HCT116 (cell line): ENCODE results near the gene SLC22A15. TPM values are rescaled to one million over a fixed set of nuclear protein-coding genes. Genes with fewer than 3 reads are reported as not detected.

Experiments
- ATAC-seq: fragments of 200-7000 bp; cut with Tn5 transposase; 2 replicates; pipeline ENCODE4 v1.9.1; 2020; ENCODE audit warnings: mild to moderate bottlenecking, moderate library complexity
- BruUV-seq: library from RNA; stranded (reverse); fragments of 400-500 nt; replicated peaks from 2 replicates; lab custom pipeline; 2021; lab: Mats Ljungman, UMichigan
- CTCF ChIA-PET: fragments of 300-600 bp; sonication (Branson Sonifier 250); formaldehyde crosslinking; loops from one replicate; lab custom pipeline; 2021; ENCODE audit warnings: antibody characterized with exemption; lab: Charles Lee
- POLR2A ChIA-PET: fragments of 300-600, 350-600 bp; sonication (Branson Sonifier 250); formaldehyde crosslinking; loops from one replicate; lab custom pipeline; 2021; ENCODE audit warnings: antibody characterized with exemption; lab: Charles Lee
- RAD21 ChIA-PET, 2 experiments: fragments of 300-600 bp; sonication (Branson Sonifier 250); formaldehyde crosslinking; loops; one replicate each; lab custom pipeline; 2023; ENCODE audit warnings: low total read pairs in 2 of 2; ENCODE audit not compliant: uncharacterized antibody in 2 of 2, unreplicated experiment in 2 of 2, low non-redundant PET in 1 of 2; lab: Charles Lee
- DNase-seq: peaks from one replicate; pipeline ENCODE4 v3.0.0-alpha.2; 2010; ENCODE audit warnings: low read depth, low spot score
- H2AFZ ChIP-seq: fragments of 200-600 bp; shearing (Covaris generic), sonication (generic); 2 replicates; pipeline ENCODE4 v1.6.1; 2017; ENCODE audit warnings: low read depth, mixed run types, mixed read lengths, antibody characterized with exemption, low read length; ENCODE audit not compliant: poor library complexity, severe bottlenecking
- H3K27ac ChIP-seq: 2 replicates; pipeline ENCODE4 v1.5.1; 2012; ENCODE audit warnings: low read depth, low read length
- H3K27me3 ChIP-seq: fragments of 200-600 bp; sonication (generic); 2 replicates; pipeline ENCODE4 v1.6.1; 2016; ENCODE audit warnings: mixed run types, low read length, mixed read lengths; ENCODE audit not compliant: insufficient read depth
- H3K36me3 ChIP-seq, 2 experiments: fragments of 200-500 bp in 1 of 2; fragments of 200-600 bp in 1 of 2; sonication (Bioruptor generic) in 1 of 2; sonication (generic) in 1 of 2; 2 replicates each; pipeline versions ENCODE4 v1.5.1 to v1.6.1; 2014 to 2016; ENCODE audit warnings: low read length in 2 of 2, inconsistent platforms in 1 of 2, mixed read lengths in 1 of 2, mixed run types in 1 of 2; ENCODE audit not compliant: insufficient read depth in 2 of 2, control insufficient read depth in 1 of 2
- H3K4me1 ChIP-seq, 2 experiments: fragments of 200-600 bp in 1 of 2; sonication (generic) in 1 of 2; 2 replicates each; pipeline versions ENCODE4 v1.5.1 to v1.6.1; 2012 to 2017; ENCODE audit warnings: low read length in 2 of 2, inconsistent platforms in 1 of 2, mild to moderate bottlenecking in 1 of 2, mixed read lengths in 1 of 2, mixed run types in 1 of 2, moderate library complexity in 1 of 2; ENCODE audit not compliant: insufficient read depth in 2 of 2, control insufficient read depth in 1 of 2
- H3K4me2 ChIP-seq: fragments of 200-600 bp; sonication (generic); 2 replicates; pipeline ENCODE4 v1.6.1; 2017; ENCODE audit warnings: mixed run types, low read length, mixed read lengths
- H3K4me3 ChIP-seq, 2 experiments: fragments of 200-600 bp in 1 of 2; sonication (generic) in 1 of 2; replicated peaks in 1 of 2; 2 replicates each; pipeline ENCODE4 v1.5.1; 2011 to 2016; ENCODE audit warnings: low read length in 2 of 2, control low read depth in 1 of 2, low read depth in 1 of 2, mild to moderate bottlenecking in 1 of 2, mixed read lengths in 1 of 2, mixed run types in 1 of 2
- H3K79me2 ChIP-seq: fragments of 200-600 bp; sonication (generic); 2 replicates; pipeline ENCODE4 v1.6.1; 2017; ENCODE audit warnings: mild to moderate bottlenecking, mixed run types, low read length, moderate library complexity, mixed read lengths; ENCODE audit not compliant: insufficient read depth
- H3K9ac ChIP-seq: fragments of 200-600 bp; sonication (generic); 2 replicates; pipeline ENCODE4 v1.6.1; 2016; ENCODE audit warnings: low read length, mixed read lengths
- H3K9me2 ChIP-seq: fragments of 200-600 bp; sonication (generic), shearing (Covaris generic); 2 replicates; pipeline ENCODE4 v1.6.1; 2017; ENCODE audit warnings: mixed run types, mild to moderate bottlenecking, moderate library complexity; ENCODE audit not compliant: insufficient read depth
- H3K9me3 ChIP-seq, 2 experiments: fragments of 200-500 bp in 1 of 2; fragments of 200-600 bp in 1 of 2; sonication (Bioruptor generic) in 1 of 2; sonication (generic) in 1 of 2; 2 replicates each; pipeline ENCODE4 v1.6.1; 2014 to 2017; ENCODE audit warnings: low read length in 2 of 2, mixed read lengths in 2 of 2, inconsistent platforms in 1 of 2, low read depth in 1 of 2, mild to moderate bottlenecking in 1 of 2, mixed run types in 1 of 2, moderate library complexity in 1 of 2; ENCODE audit not compliant: control insufficient read depth in 1 of 2, insufficient read depth in 1 of 2
- H4K20me1 ChIP-seq: fragments of 200-600 bp; sonication (generic), shearing (Covaris generic); 2 replicates; pipeline ENCODE4 v1.6.1; 2017; ENCODE audit warnings: mixed run types, mild to moderate bottlenecking, moderate library complexity; ENCODE audit not compliant: insufficient read depth
- CEBPB ChIP-seq: IDR thresholded peaks from 2 replicates; pipeline ENCODE4 v1.6.1; 2012; ENCODE audit warnings: low read depth
- CTCF ChIP-seq, 3 experiments: fragments of 200-600 bp in 1 of 3; sonication (generic) in 1 of 3; IDR thresholded peaks in 2 of 3; conservative IDR thresholded peaks in 1 of 3; 2 replicates each; pipeline ENCODE4 v1.5.1; 2012 to 2017; ENCODE audit warnings: low read depth in 2 of 3, low read length in 2 of 3, antibody characterized with exemption in 1 of 3, borderline replicate concordance in 1 of 3, control low read depth in 1 of 3, mild to moderate bottlenecking in 1 of 3, mixed read lengths in 1 of 3, mixed run types in 1 of 3, moderate library complexity in 1 of 3; ENCODE audit not compliant: insufficient read depth in 1 of 3
- ELF1 ChIP-seq: IDR thresholded peaks from 2 replicates; pipeline ENCODE4 v1.6.1; 2012; ENCODE audit warnings: low read depth, borderline replicate concordance
- FOSL1 ChIP-seq: IDR thresholded peaks from 2 replicates; pipeline ENCODE4 v1.6.1; 2012; ENCODE audit warnings: low read depth
- JUND ChIP-seq: IDR thresholded peaks from 2 replicates; pipeline ENCODE4 v1.6.1; 2012
- POLR2AphosphoS5 ChIP-seq: IDR thresholded peaks from 2 replicates; pipeline ENCODE4 v1.6.1; 2011; ENCODE audit warnings: mild to moderate bottlenecking, low read depth, low read length, moderate library complexity
- SRF ChIP-seq: IDR thresholded peaks from 2 replicates; pipeline ENCODE4 v1.6.1; 2012; ENCODE audit warnings: low read depth
- YY1 ChIP-seq: IDR thresholded peaks from 2 replicates; pipeline ENCODE4 v1.6.1; 2011; ENCODE audit warnings: low read length, low read depth, moderate library complexity, mild to moderate bottlenecking; ENCODE audit not compliant: insufficient replicate concordance; ENCODE audit errors: extremely low read depth
- ZFX ChIP-seq: fragments of 450-650 bp; IDR thresholded peaks from 2 replicates; pipeline ENCODE4 v1.6.1; 2017
- ZNF274 ChIP-seq: fragments of 200-500 bp; sonication (Bioruptor generic); IDR thresholded peaks from 2 replicates; pipeline ENCODE4 v1.6.1; 2014; ENCODE audit warnings: mild to moderate bottlenecking, low read depth, low read length, inconsistent platforms
- intact Hi-C: fragments of 100-400 bp; cut with micrococcal nuclease; formaldehyde crosslinking; loops from 2 replicates; pipeline ENCODE4 v1.10.0; 2022
- total RNA-seq: library from RNA; stranded (reverse); gene quantifications from one replicate; pipeline ENCODE4 v1.2.1, GENCODE V29; 2021; ENCODE audit not compliant: unreplicated experiment
- TF ChIP-seq, protein P1 (sequence below): IDR thresholded peaks from 2 replicates; pipeline ENCODE4 v1.6.1; 2012; ENCODE audit warnings: low read depth
- TF ChIP-seq, protein P2 (sequence below): IDR thresholded peaks from 2 replicates; pipeline ENCODE4 v1.6.1; 2011; ENCODE audit warnings: mild to moderate bottlenecking, low read length, moderate library complexity; ENCODE audit not compliant: insufficient replicate concordance; ENCODE audit errors: extremely low read depth
- TF ChIP-seq, protein P3 (sequence below): IDR thresholded peaks from 2 replicates; pipeline ENCODE4 v1.6.1; 2012

Gene SLC22A15
- total RNA-seq, 1 experiment from 2014 or later: 3.1 TPM

GRCh38 chr1:115946116-115946515 is 30.2 kb upstream of the SLC22A15 start:
- CTCF ChIA-PET: no interaction called here
- peaks cover 0 to 11% of the 10 kb centered on the region in 2 experiments; a peak in 2 of 4 replicates for H3K4me1 ChIP-seq

More at GRCh38 chr1:115946116-115946515, 30.2 kb upstream of the SLC22A15 start:
- Histone ChIP-seq H3K9ac (no peak overlapping the region), H3K36me3 (no peaks in the 10 kb centered on the region), H2AFZ (no peak overlapping the region), H3K4me3 (no peak overlapping the region), H3K79me2 (no peaks in the 10 kb centered on the region), H3K9me2 (no peaks in the 10 kb centered on the region), H3K27me3 (0 out of 2 replicates have a peak, but pooled peaks cover 5% of the 10 kb centered on the region), H4K20me1 (no peaks in the 10 kb centered on the region; the same call in 1 of the 2 replicates), H3K27ac (no peak overlapping the region), H3K4me2 (no peak overlapping the region), H3K9me3 (no peaks in the 10 kb centered on the region)
- DNase-seq (no peak), ATAC-seq (no peak)
- POLR2A ChIA-PET: no interaction called here
- intact Hi-C loops: no loop called here
- BruUV-seq: no TSS peak
- RAD21 ChIA-PET: no interaction called here
- TF ChIP-seq CEBPB (no peak), CTCF (IDR thresholded peaks at IDR 0.05 in 2 of 3, conservative IDR thresholded peaks at IDR 0.05 in 1 of 3; ENCODE audit: borderline replicate concordance in 1 of 3, insufficient read depth in 1 of 3, low read depth in 2 of 3, low read length in 2 of 3) (no peak), ELF1 (no peak), YY1 (no peak), SRF (no peak), ZNF274 (no peak), FOSL1 (no peak), JUND (no peak), POLR2AphosphoS5 (no peak), ZFX (no peak)
- TF ChIP-seq, protein P1, sequence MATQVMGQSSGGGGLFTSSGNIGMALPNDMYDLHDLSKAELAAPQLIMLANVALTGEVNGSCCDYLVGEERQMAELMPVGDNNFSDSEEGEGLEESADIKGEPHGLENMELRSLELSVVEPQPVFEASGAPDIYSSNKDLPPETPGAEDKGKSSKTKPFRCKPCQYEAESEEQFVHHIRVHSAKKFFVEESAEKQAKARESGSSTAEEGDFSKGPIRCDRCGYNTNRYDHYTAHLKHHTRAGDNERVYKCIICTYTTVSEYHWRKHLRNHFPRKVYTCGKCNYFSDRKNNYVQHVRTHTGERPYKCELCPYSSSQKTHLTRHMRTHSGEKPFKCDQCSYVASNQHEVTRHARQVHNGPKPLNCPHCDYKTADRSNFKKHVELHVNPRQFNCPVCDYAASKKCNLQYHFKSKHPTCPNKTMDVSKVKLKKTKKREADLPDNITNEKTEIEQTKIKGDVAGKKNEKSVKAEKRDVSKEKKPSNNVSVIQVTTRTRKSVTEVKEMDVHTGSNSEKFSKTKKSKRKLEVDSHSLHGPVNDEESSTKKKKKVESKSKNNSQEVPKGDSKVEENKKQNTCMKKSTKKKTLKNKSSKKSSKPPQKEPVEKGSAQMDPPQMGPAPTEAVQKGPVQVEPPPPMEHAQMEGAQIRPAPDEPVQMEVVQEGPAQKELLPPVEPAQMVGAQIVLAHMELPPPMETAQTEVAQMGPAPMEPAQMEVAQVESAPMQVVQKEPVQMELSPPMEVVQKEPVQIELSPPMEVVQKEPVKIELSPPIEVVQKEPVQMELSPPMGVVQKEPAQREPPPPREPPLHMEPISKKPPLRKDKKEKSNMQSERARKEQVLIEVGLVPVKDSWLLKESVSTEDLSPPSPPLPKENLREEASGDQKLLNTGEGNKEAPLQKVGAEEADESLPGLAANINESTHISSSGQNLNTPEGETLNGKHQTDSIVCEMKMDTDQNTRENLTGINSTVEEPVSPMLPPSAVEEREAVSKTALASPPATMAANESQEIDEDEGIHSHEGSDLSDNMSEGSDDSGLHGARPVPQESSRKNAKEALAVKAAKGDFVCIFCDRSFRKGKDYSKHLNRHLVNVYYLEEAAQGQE: no peak
- TF ChIP-seq, protein P2, sequence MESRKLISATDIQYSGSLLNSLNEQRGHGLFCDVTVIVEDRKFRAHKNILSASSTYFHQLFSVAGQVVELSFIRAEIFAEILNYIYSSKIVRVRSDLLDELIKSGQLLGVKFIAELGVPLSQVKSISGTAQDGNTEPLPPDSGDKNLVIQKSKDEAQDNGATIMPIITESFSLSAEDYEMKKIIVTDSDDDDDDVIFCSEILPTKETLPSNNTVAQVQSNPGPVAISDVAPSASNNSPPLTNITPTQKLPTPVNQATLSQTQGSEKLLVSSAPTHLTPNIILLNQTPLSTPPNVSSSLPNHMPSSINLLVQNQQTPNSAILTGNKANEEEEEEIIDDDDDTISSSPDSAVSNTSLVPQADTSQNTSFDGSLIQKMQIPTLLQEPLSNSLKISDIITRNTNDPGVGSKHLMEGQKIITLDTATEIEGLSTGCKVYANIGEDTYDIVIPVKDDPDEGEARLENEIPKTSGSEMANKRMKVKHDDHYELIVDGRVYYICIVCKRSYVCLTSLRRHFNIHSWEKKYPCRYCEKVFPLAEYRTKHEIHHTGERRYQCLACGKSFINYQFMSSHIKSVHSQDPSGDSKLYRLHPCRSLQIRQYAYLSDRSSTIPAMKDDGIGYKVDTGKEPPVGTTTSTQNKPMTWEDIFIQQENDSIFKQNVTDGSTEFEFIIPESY: no peak
- TF ChIP-seq, protein P3, sequence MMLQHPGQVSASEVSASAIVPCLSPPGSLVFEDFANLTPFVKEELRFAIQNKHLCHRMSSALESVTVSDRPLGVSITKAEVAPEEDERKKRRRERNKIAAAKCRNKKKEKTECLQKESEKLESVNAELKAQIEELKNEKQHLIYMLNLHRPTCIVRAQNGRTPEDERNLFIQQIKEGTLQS: no peak
